ENCODE data around the gene MBNL1. TPM values are rescaled to one million over a fixed set of nuclear protein-coding genes. Genes with fewer than 3 reads are reported as not detected.

MBNL1 gene
- polyA plus RNA-seq, 3 donors = 190 to 204 (median 191) TPM

DNA sequence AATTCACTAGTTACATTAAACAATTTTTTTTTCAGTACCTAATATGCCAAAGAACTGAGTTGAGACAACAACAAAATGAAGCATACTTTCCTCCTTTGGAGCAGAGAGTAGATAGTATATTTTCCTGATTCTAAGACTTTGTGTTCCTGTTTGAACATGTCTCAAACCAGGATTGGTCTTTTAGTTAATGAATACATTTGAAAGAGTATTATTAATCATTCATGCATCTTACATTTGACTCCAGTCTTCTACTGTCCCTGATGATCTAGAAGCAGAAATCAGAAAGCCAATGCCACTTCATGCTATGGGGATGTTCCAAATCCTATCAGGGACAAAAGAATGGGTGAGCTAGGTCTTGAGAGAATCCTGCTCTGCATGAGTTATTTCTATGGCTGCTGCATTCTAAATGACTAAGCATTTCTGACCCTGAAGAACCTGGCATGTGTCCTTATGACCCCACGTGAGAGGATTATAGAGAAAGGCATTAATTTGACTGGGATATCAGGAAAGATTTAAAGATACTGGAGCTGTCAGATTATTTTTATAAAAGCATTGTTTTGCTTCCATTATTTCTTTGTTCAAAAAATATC, 32.9 kb upstream of the MBNL1 start:
- H2AFZ ChIP-seq (ENCODE audit: insufficient read depth, low read depth, low read length, poor library complexity, severe bottlenecking) = no peak overlapping the region
- Mint-ChIP-seq H3K4me1 (peaks cover 31% of the 10 kb centered on the region), H3K4me3 (no peak overlapping the region), H3K9me3 (peaks cover 0 to 3% (median 0%) of the 10 kb centered on the region in 7 donors), H3K27ac (peak overlapping the region in 1 of 7 donors; percentile 58), H3K27me3 (ENCODE audit: low read depth in 3 of 3) (no peaks in the 10 kb centered on the region), H3K36me3 (peaks cover 3% of the 10 kb centered on the region in 2 donors)
- H3K4me3 ChIP-seq (replicated peaks in 1 of 3; ENCODE audit: low read depth in 2 of 3, low read length in 3 of 3) = no peak overlapping the region
- no peak overlapping the region for H3K27ac ChIP-seq (ENCODE audit: low read depth in 1 of 2, low read length in 2 of 2)
- no peaks in the 10 kb centered on the region for H3K27me3 ChIP-seq (ENCODE audit: control insufficient read depth in 2 of 2, insufficient read depth in 2 of 2, low read length in 2 of 2)
- WGBS (ENCODE audit: insufficient coverage) = no CpG with 5 or more reads among the region's 1 CpG
- intact Hi-C loops (cut with micrococcal nuclease) = no loop called here
- TF ChIP-seq, protein P1, sequence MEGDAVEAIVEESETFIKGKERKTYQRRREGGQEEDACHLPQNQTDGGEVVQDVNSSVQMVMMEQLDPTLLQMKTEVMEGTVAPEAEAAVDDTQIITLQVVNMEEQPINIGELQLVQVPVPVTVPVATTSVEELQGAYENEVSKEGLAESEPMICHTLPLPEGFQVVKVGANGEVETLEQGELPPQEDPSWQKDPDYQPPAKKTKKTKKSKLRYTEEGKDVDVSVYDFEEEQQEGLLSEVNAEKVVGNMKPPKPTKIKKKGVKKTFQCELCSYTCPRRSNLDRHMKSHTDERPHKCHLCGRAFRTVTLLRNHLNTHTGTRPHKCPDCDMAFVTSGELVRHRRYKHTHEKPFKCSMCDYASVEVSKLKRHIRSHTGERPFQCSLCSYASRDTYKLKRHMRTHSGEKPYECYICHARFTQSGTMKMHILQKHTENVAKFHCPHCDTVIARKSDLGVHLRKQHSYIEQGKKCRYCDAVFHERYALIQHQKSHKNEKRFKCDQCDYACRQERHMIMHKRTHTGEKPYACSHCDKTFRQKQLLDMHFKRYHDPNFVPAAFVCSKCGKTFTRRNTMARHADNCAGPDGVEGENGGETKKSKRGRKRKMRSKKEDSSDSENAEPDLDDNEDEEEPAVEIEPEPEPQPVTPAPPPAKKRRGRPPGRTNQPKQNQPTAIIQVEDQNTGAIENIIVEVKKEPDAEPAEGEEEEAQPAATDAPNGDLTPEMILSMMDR (IDR thresholded peaks at IDR 0.05) = no peak
- no peaks in the 10 kb centered on the region for H4K20me1 ChIP-seq (ENCODE audit: insufficient read depth, low read length)
- peaks cover 24% of the 10 kb centered on the region for H3K79me2 ChIP-seq (ENCODE audit: insufficient read depth, low read length)
- no peaks in the 10 kb centered on the region for H3K9me3 ChIP-seq (replicated peaks in 1 of 2; ENCODE audit: control insufficient read depth in 1 of 2, insufficient read depth in 1 of 2, low read length in 2 of 2)
- no peak overlapping the region for H3K4me2 ChIP-seq (replicated peaks; ENCODE audit: extremely low read depth, low read length, poor library complexity, severe bottlenecking)
- no peaks in the 10 kb centered on the region for H3K36me3 ChIP-seq (replicated peaks in 1 of 2; ENCODE audit: control insufficient read depth in 1 of 2, insufficient read depth in 2 of 2, low read length in 2 of 2)
- peaks cover 14 to 27% of the 10 kb centered on the region in 2 donors for H3K4me1 ChIP-seq (ENCODE audit: control insufficient read depth in 1 of 2, insufficient read depth in 2 of 2, low read length in 2 of 2)
- no peak for DNase-seq
- no peak overlapping the region for H3K9ac ChIP-seq (ENCODE audit: insufficient read depth, low read length, poor library complexity, severe bottlenecking)

DNA sequence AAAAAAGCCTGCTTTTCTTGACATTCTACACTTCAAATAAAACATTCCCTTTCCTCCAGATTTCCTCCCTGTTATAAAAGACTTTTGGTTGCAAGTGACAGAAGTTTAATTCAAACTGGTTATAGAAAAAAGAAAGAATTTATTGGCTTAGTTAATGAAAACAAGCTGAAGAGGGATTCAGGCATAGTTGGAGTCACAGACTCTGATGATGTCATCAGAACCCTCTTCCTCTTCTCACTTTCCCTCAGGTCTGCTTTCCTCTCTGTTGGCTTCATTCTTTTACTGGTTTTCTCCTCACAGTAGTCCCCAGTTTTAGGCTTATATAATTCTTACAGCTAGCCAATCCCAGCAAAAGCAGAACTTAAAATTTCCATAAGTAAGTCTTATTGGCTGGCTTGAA, 32.0 kb upstream of the MBNL1 start:
- H4K20me1 ChIP-seq (ENCODE audit: insufficient read depth, low read length) = no peaks in the 10 kb centered on the region
- H3K4me1 ChIP-seq (ENCODE audit: control insufficient read depth in 1 of 2, insufficient read depth in 2 of 2, low read length in 2 of 2) = peaks cover 22 to 35% of the 10 kb centered on the region in 2 donors
- DNase-seq = peak; percentile 50 to 79 (median 74)
- peak overlapping the region; percentile 2 for H3K4me2 ChIP-seq (replicated peaks; ENCODE audit: extremely low read depth, low read length, poor library complexity, severe bottlenecking)
- no peak overlapping the region for H2AFZ ChIP-seq (ENCODE audit: insufficient read depth, low read depth, low read length, poor library complexity, severe bottlenecking)
- H3K36me3 Mint-ChIP-seq = peaks cover 3% of the 10 kb centered on the region in 2 donors
- H3K27ac ChIP-seq (ENCODE audit: low read depth in 1 of 2, low read length in 2 of 2) = peak overlapping the region in 1 of 2 donors; percentile 33
- H3K4me1 Mint-ChIP-seq = peaks cover 36% of the 10 kb centered on the region
- no peak overlapping the region for H3K4me3 Mint-ChIP-seq
- peaks cover 0 to 3% (median 0%) of the 10 kb centered on the region in 7 donors for H3K9me3 Mint-ChIP-seq
- no peaks in the 10 kb centered on the region for H3K27me3 ChIP-seq (ENCODE audit: control insufficient read depth in 2 of 2, insufficient read depth in 2 of 2, low read length in 2 of 2)
- H3K27ac Mint-ChIP-seq = peak overlapping the region; percentile 40 to 83 (median 70)
- H3K9me3 ChIP-seq (replicated peaks in 1 of 2; ENCODE audit: control insufficient read depth in 1 of 2, insufficient read depth in 1 of 2, low read length in 2 of 2) = no peaks in the 10 kb centered on the region
- no peak overlapping the region for H3K9ac ChIP-seq (ENCODE audit: insufficient read depth, low read length, poor library complexity, severe bottlenecking)
- H3K36me3 ChIP-seq (replicated peaks in 1 of 2; ENCODE audit: control insufficient read depth in 1 of 2, insufficient read depth in 2 of 2, low read length in 2 of 2) = no peaks in the 10 kb centered on the region
- no peak overlapping the region for H3K4me3 ChIP-seq (replicated peaks in 1 of 3; ENCODE audit: low read depth in 2 of 3, low read length in 3 of 3)
- intact Hi-C loops (cut with micrococcal nuclease) = no loop called here
- TF ChIP-seq, protein P1 (IDR thresholded peaks at IDR 0.05) = no peak
- no peaks in the 10 kb centered on the region for H3K27me3 Mint-ChIP-seq (ENCODE audit: low read depth in 3 of 3)
- H3K79me2 ChIP-seq (ENCODE audit: insufficient read depth, low read length) = peaks cover 33% of the 10 kb centered on the region
